Stimulated activated CD4-positive, alpha-beta T cell treated with anti-CD3 and anti-CD28 coated beads, TNF-alpha, amount 100 ng/mL, for 48 hours (primary cell): ENCODE data around the gene ARHGAP26.
A peak's percentile ranks its signal among the peaks of the same experiment; 100 is the strongest.

Source experiments
- DNase-seq, 3 donors: peaks; one replicate each; pipeline ENCODE4 v3.0.0-alpha.2; 2020; ENCODE audit warnings: low read depth in 3 of 3

The ARHGAP26 gene

GRCh38 chr5:143061161-143061945, 291.2 kb downstream of the ARHGAP26 start:
- no peak for DNase-seq

DNA sequence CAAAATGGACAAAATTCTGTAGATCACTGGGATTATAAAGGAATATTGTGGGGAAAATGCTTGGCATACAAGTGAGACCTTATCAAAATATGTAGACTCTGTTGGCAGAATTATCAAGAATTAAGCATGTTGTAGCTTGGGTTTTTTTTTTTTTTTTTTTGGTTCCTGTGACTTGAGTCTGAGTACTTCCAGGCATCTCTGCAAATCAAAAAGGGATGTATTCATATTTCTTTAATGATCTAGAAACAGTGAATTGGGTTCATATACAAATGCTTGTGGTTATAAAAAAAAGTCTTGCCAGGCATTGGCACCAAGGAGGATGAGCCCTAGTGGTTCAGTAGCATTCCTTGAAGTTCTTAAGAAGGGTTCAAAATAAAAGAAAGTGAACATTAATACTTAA, 292.2 kb downstream of the ARHGAP26 start:
- DNase-seq, result no peak

DNA sequence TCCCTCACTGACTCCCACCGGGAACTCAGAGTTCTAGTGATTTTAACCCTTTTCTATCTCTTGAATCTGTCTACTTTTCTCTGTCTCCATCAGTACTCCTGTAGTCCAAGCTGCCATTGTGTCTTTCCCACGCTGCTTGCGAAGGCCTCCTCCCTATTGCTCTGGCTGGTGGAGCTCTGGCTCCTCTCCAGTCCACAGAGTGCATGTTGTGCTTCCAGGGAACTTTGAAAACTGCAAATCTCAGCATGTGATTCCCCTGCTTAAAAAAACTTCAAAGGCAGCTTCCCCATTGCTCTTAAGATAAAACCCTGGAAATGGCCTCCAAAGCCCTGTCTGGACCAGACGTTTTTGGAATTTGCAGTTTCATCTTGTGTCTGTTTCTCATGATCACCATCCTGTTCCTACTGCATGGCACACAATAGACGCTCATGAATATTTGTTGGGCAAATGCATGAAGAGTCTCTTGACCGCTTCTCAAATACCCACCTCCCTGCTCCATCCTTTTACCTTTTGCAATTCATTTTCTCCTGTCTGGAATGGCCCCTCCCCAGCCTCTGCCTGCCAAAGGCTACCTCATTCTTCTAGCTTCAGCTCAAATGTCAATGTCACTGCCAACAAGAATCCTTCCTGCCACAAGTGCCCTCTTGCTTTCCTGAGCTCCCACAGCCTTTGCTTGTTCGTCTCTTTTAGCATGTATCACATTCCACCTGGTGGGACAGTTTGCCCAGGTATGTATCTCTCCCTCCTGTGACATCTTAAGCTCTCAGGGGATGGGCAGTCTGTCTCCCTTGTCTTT, 293.2 kb downstream of the ARHGAP26 start:
- DNase-seq, result no peak

DNA sequence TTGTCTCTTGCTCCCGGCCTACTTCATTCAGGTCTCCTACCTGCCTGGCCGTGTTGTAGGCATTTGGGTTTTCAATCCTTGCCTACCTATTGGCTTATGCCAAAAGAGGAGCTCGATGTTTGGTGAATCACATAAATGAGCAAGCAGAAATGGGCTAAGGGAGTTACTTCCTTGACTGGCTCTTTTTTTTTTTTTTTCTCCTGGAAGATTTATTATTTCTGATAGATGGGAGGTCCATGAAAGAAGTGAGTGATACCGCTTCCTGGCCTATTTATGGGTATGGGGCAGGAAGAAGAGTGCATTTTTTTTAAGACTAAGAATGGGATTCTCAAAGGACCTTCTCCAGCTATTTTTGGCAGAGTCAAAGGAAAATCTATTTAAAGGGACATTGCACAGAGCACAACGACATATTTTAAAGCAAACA, 294.1 kb downstream of the ARHGAP26 start:
- no peak for DNase-seq

- DNase-seq, result no peak
Measured at GRCh38 chr5:143064676-143065075, 294.5 kb downstream of the ARHGAP26 start.

DNA sequence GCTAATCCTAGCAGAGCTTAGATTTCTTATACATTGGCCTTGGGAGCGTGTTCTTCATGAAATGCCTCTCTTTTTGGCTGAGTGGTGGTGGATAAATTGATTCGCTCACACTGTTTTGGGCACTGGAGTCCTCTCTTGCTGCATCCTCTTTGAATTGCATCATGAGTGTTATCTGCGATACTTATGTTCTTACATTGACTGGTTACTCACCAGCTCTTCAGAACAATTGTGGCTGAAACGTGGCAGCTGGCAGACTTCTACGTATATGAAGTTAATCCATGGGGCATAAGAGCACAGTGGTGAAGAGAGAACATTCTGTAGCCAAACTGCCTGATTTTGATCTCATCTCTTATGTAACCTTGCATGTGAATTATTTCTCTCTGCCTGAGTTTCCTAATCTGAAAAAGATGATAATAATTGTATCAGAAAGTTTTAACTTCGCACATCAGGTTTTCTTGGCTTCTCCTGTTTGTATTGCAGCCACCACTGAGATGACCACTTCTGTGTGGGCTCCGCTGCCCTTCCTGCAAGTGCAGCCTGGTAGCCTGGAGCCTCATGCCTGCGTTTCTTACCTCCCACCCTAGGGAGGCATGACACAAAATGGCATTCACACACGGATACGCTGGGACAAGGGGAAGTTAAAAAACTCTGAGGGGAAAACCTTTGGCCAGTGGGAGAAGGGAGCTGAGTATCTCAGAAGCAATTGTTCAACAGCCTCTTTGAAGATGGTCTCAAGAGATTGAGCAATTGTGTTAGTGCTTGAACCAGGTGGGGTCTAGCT, 295.2 kb downstream of the ARHGAP26 start:
- no peak for DNase-seq

DNA sequence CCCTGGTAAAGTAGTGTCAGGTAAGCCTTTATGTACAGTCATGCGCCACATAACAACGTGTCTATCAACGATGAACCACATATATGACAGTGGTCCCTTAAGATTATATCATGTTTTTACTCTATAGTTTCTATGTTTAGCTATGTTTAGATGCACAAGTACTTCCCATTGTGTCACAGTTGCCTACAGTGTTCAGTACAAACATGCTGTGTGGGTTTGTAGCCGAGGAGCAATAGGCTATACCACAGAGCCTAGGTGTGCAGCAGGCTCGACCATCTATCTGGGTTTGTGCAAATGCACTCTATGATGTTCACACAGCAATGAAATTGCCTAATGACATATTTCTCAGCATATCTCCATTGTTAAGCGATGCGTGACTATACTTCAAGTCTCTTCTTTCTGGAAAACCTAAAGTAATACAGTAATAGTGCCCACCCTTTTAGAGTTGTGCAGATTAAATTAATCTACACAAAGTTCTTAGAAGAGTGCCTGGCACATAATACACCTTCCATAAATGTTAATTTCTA, 295.9 kb downstream of the ARHGAP26 start:
- no peak for DNase-seq

DNA sequence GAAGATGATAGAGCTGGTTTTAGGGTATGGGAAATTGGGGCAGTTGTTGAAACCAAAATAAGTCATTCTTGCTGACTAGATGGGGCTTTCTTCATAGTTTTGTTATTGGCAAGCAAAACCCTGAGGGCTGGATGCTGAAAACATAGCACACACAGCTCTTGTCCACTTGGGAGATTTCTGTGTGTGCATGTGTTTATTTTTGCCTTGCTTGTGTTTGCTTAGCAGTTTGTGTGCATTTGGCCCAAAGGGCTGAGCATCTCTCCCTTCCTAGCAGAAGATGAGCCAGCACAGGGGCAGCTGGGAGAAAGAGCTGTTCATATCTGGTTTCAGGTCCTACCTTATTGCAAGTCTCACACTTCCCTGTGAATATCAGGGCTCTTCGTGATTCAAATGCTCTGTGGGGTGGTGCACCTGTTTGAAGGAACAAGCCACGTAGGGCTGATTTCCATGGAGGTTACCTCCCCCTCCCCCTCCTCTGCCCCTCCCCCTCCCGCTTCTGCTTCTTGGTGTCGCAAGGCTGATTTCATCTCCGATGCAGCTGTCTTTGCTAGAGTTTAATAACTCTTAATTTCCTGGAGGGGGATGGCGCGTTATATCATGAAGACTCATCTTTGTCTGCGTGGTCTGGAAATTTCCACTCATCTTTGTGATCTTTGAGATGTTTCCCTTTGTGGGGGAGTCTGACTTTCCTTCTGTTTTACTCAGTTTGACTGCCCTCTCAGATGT, 296.5 kb downstream of the ARHGAP26 start:
- DNase-seq, result peak; percentile 15 to 33 (median 31)

GRCh38 chr5:143068712-143069111, 298.5 kb downstream of the ARHGAP26 start:
- no peak for DNase-seq

GRCh38 chr5:143071927-143072326, 301.8 kb downstream of the ARHGAP26 start:
- DNase-seq, result no peak

- no peak for DNase-seq
Measured at GRCh38 chr5:143072734-143073133, 302.6 kb downstream of the ARHGAP26 start.

DNA sequence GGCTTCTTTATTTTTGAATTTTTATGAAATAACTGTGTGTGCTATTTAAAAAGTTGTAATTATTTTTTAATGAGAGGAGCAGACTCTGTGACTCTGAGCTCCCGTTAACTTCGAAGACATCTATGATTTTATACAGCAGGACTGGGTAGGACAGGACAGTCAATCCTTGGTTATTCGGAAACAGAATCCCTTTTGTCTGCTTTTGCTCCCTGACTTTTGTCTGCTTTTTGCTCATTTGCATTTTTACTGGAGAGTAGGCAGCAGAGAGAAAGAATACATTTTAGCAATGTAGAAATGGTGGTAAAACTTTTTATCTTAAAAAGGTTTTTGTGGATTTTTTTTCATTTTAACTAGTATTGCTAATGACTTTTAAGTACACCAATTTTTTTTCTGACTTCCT, 303.6 kb downstream of the ARHGAP26 start:
- DNase-seq, result no peak

- no peak for DNase-seq
Measured at GRCh38 chr5:143074414-143074996, 304.3 kb downstream of the ARHGAP26 start.

GRCh38 chr5:143076377-143076776, 306.2 kb downstream of the ARHGAP26 start:
- DNase-seq, result no peak

GRCh38 chr5:143077453-143078103, 307.4 kb downstream of the ARHGAP26 start:
- DNase-seq, result no peak

GRCh38 chr5:143078313-143078712, 308.1 kb downstream of the ARHGAP26 start:
- no peak for DNase-seq

DNA sequence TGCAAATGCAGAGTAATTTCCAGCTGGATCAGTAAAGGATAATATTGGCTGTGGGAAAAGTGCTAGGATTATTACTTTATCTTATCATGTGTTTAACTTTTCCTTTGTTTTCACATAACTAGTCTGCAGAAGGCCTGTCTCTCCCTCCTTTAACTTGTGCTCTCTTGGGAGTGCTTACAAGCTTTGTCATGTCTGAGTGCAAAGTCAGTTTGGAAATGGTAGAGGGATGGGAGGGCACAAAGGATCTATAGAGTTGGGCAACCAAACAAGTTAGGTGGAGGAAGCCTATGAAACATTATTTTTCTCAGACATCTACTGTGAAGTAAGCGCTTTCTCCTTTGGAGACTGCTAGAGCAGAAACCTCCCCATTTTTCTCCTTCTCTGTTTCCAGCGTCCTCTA, 308.8 kb downstream of the ARHGAP26 start:
- DNase-seq, result no peak

GRCh38 chr5:143080407-143080806, 310.2 kb downstream of the ARHGAP26 start:
- no peak for DNase-seq

- no peak for DNase-seq
Measured at GRCh38 chr5:143080982-143081381, 310.8 kb downstream of the ARHGAP26 start.

DNA sequence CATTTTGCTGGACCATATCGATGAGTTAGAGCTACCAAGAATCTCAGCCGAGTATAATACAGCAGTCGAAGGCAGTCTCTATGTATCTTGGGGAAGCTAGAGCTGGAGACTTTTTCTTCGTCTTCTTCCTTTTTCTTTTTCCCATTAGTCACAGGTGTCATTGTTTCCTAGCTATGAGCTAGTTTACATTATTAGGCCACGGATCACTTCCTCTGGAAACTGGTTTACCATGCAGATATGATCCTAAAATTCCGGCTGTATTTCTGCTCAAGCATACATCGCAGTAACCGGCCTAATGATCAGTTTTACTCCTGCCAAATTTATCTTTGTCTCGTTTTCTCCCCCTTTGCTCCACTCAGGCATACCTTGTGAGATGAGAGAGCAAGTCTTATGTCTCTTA, 312.8 kb downstream of the ARHGAP26 start:
- DNase-seq, result no peak
